GM12878 (cell line): ENCODE measurements around the gene PSAP. TPM values are rescaled to one million over a fixed set of nuclear protein-coding genes. Genes with fewer than 3 reads are reported as not detected.

ENCODE experiments used
- ATAC-seq: fragments of 200-7000 bp; cut with Tn5 transposase; 3 replicates; pipeline ENCODE4 v1.9.1; 2020; ENCODE audit warnings: mild to moderate bottlenecking, moderate library complexity
- BruUV-seq: library from RNA; stranded (reverse); fragments of 400-500 nt; replicated peaks from 2 replicates; lab custom pipeline; 2021; lab: Mats Ljungman, UMichigan
- CTCF ChIA-PET: fragments of 300-600 bp; sonication (Branson Sonifier 250); formaldehyde crosslinking; extraction: SDS; loops from one replicate; lab custom pipeline; 2021; ENCODE audit warnings: inconsistent platforms; lab: Yijun Ruan, JAX
- POLR2A ChIA-PET: fragments of 350-600 bp; formaldehyde crosslinking; extraction: SDS; loops from one replicate; lab custom pipeline; 2021; ENCODE audit warnings: inconsistent platforms; lab: Charles Lee
- RAD21 ChIA-PET: fragments of 300-600 bp; sonication (Branson Sonifier 250); formaldehyde crosslinking; loops from one replicate; lab custom pipeline; 2023; ENCODE audit warnings: antibody characterized with exemption; ENCODE audit not compliant: unreplicated experiment; lab: Charles Lee
- SMC1A ChIA-PET: fragments of 300-600 bp; sonication (Branson Sonifier 250); formaldehyde crosslinking; loops from one replicate; lab custom pipeline; 2023; ENCODE audit not compliant: unreplicated experiment, uncharacterized antibody; lab: Charles Lee
- DNase-seq: peaks from one replicate; pipeline ENCODE4 v3.0.0-alpha.2; 2011; ENCODE audit warnings: low read depth, low spot score
- FAIRE-seq: peaks from 3 replicates; lab custom pipeline; 2011; peaks lifted over from hg19 to GRCh38; lab: Jason Lieb, UNC
- H2AFZ ChIP-seq: 2 replicates; pipeline ENCODE4 v1.6.0; 2011; ENCODE audit warnings: low read depth, low read length, control low read depth; ENCODE audit not compliant: control insufficient read depth
- H3K27ac ChIP-seq: 2 replicates; pipeline ENCODE4 v1.5.1; 2011; ENCODE audit warnings: control low read depth; ENCODE audit not compliant: control insufficient read depth, insufficient read depth
- H3K27me3 ChIP-seq, 2 experiments: replicated peaks in 1 of 2; 2 replicates each; pipeline versions ENCODE4 v1.6.0 to v1.6.1; 2011; ENCODE audit warnings: low read length in 1 of 2; ENCODE audit not compliant: control insufficient read depth in 2 of 2, insufficient read depth in 2 of 2
- H3K36me3 ChIP-seq, 2 experiments: 2 replicates each; pipeline ENCODE4 v1.5.1; 2011; ENCODE audit warnings: low read length in 1 of 2; ENCODE audit not compliant: control insufficient read depth in 2 of 2, insufficient read depth in 2 of 2
- H3K4me1 ChIP-seq: 2 replicates; pipeline ENCODE4 v1.6.1; 2011; ENCODE audit warnings: mild to moderate bottlenecking, low read length, moderate library complexity, mixed read lengths; ENCODE audit not compliant: control insufficient read depth, insufficient read depth
- H3K4me2 ChIP-seq: 2 replicates; pipeline ENCODE4 v1.6.0; 2011; ENCODE audit warnings: control low read depth; ENCODE audit not compliant: control insufficient read depth, insufficient read depth
- H3K4me3 ChIP-seq: fragments of 200-600 bp; sonication (generic); 2 replicates; pipeline ENCODE4 v1.5.1; 2016
- H3K79me2 ChIP-seq: 2 replicates; pipeline ENCODE4 v1.6.0; 2011; ENCODE audit warnings: low read length; ENCODE audit not compliant: control insufficient read depth, insufficient read depth
- H3K9ac ChIP-seq: 2 replicates; pipeline ENCODE4 v1.8.0; 2011; ENCODE audit warnings: low read length, control low read depth, mixed read lengths; ENCODE audit not compliant: control insufficient read depth, insufficient read depth
- H3K9me3 ChIP-seq: replicated peaks from 3 replicates; pipeline ENCODE4 v1.5.1; 2011; ENCODE audit warnings: mild to moderate bottlenecking, low read length; ENCODE audit not compliant: control insufficient read depth, insufficient read depth
- H4K20me1 ChIP-seq: 2 replicates; pipeline ENCODE4 v1.6.0; 2011; ENCODE audit not compliant: control insufficient read depth, insufficient read depth
- CEBPB ChIP-seq, 2 experiments: fragments of 150-350 bp in 1 of 2; IDR thresholded peaks; 2 replicates each; pipeline ENCODE4 v1.6.1; 2012 to 2014; ENCODE audit warnings: low read depth in 2 of 2, low read length in 2 of 2, borderline replicate concordance in 1 of 2, inconsistent platforms in 1 of 2
- FOXM1 ChIP-seq: IDR thresholded peaks from 2 replicates; pipeline ENCODE4 v1.6.1; 2012; ENCODE audit warnings: low read depth, mild to moderate bottlenecking, inconsistent platforms, low read length, moderate library complexity
- IKZF1 ChIP-seq: fragments of 450-650 bp; conservative IDR thresholded peaks from 2 replicates; pipeline ENCODE4 v1.6.1; 2017; ENCODE audit warnings: antibody characterized with exemption, mild to moderate bottlenecking
- IKZF2 ChIP-seq, 2 experiments: fragments of 450-650 bp; IDR thresholded peaks; 2 replicates each; pipeline ENCODE4 v1.6.1; 2017; ENCODE audit warnings: mild to moderate bottlenecking in 2 of 2, moderate library complexity in 2 of 2
- KAT2A ChIP-seq: conservative IDR thresholded peaks from 2 replicates; pipeline ENCODE4 v1.6.1; 2011; ENCODE audit warnings: low read depth, low read length; ENCODE audit not compliant: control insufficient read depth
- NR2C1 ChIP-seq: fragments of 450-650 bp; IDR thresholded peaks from 2 replicates; pipeline ENCODE4 v1.6.1; 2017; ENCODE audit warnings: antibody characterized with exemption, mild to moderate bottlenecking, moderate library complexity
- POU2F2 ChIP-seq: IDR thresholded peaks from 3 replicates; pipeline ENCODE4 v1.6.1; 2011; ENCODE audit warnings: low read depth, mild to moderate bottlenecking, low read length, borderline replicate concordance
- PRDM15 ChIP-seq: fragments of 450-650 bp; formaldehyde crosslinking; IDR thresholded peaks from 2 replicates; pipeline ENCODE4 v1.4.0; 2020; ENCODE audit warnings: mild to moderate bottlenecking, moderate library complexity
- SMARCA5 ChIP-seq: fragments of 450-650 bp; IDR thresholded peaks from 2 replicates; pipeline ENCODE4 v1.6.1; 2017; ENCODE audit warnings: mild to moderate bottlenecking
- STAT3 ChIP-seq: IDR thresholded peaks from 2 replicates; pipeline ENCODE4 v1.6.1; 2011; ENCODE audit warnings: low read depth, low read length, improper control_type of control experiment
- ZBTB40 ChIP-seq: fragments of 450-650 bp; IDR thresholded peaks from 2 replicates; pipeline ENCODE4 v1.6.1; 2016; ENCODE audit warnings: mild to moderate bottlenecking, moderate library complexity, borderline replicate concordance
- ZNF274 ChIP-seq: IDR thresholded peaks from one replicate; pipeline ENCODE4 v1.8.0; 2011; ENCODE audit not compliant: insufficient read length, insufficient read depth
- ZNF687 ChIP-seq: fragments of 450-650 bp; IDR thresholded peaks from 2 replicates; pipeline ENCODE4 v1.6.1; 2017; ENCODE audit warnings: mild to moderate bottlenecking, moderate library complexity
- WGBS: methylation state at CpG from one replicate; pipeline ENCODE4 v1.1.6; 2016; ENCODE audit warnings: low lambda C conversion rate; ENCODE audit not compliant: insufficient replicate concordance, insufficient coverage; ENCODE audit errors: missing lambda C conversion rate; 5-methylcytosine and 5-hydroxymethylcytosine counted together
- in situ Hi-C: fragments of 300-500 bp; cut with MboI; formaldehyde crosslinking; loops from 9 replicates; pipeline ENCODE4 v1.14.3; 2018; ENCODE audit warnings: mixed read lengths
- intact Hi-C: fragments of 100-400 bp; cut with micrococcal nuclease; formaldehyde crosslinking; loops from one replicate; pipeline ENCODE4 v1.14.2; 2022; ENCODE audit not compliant: unreplicated experiment
- polyA plus RNA-seq, 11 experiments: library from polyadenylated mRNA; depleted of rRNA in 4 of 11; unstranded in 6 of 11; stranded (reverse) in 5 of 11; fragments of >200 nt; fragmentation: Nextera tagmentation in 4 of 11; fragmentation: Illumina TruSeq in 1 of 11; extraction: Ambion mirVana in 4 of 11; extraction: Trizol in 1 of 11; gene quantifications; 1 replicate in 1 of 11; 2 replicates in 10 of 11; pipeline versions ENCODE4 v1.2.1 to v1.2.3, GENCODE V29; 2011 to 2016; ENCODE audit warnings: inconsistent platforms in 2 of 11, missing spikeins in 2 of 11, low read depth in 1 of 11
- total RNA-seq, 4 experiments: library from RNA; depleted of rRNA in 3 of 4; stranded (reverse); fragments of >200 nt in 3 of 4; fragmentation: Illumina TruSeq in 1 of 4; extraction: Trizol in 1 of 4; gene quantifications; 2 replicates each; pipeline versions ENCODE4 v1.2.1 to v1.2.3, GENCODE V29; 2013 to 2021

PSAP gene
- total and polyA plus RNA-seq, 10 of the 15 experiments (the other 5 are each of a cell fraction or from before 2014, with no cell fraction given), result 178 to 336 (median 286) TPM

GRCh38 chr10:71829896-71830295, 21.2 kb downstream of the PSAP start:
- ChIA-PET SMC1A (interaction anchor here (0.6 to 1.4 kb wide), 3 partner anchors 15 to 61 kb away, joined by 3 read pairs; no protein-coding TSS in a partner anchor), RAD21 (no interaction called here)
- TF ChIP-seq FOXM1 (no peak), KAT2A (no peak), IKZF2 (IDR thresholded peaks at IDR 0.05) (no peak), SMARCA5 (no peak), CEBPB (IDR thresholded peaks at IDR 0.05; ENCODE audit: borderline replicate concordance in 1 of 2, low read depth in 2 of 2, low read length in 2 of 2) (no peak), NR2C1 (no peak), PRDM15 (no peak), STAT3 (no peak), ZBTB40 (no peak), IKZF1 (no peak), ZNF274 (no peak), ZNF687 (no peak), POU2F2 (no peak)

More at GRCh38 chr10:71829896-71830295, 21.2 kb downstream of the PSAP start:
- WGBS, result 98% methylated on average over 5 of the region's 5 CpGs
- ChIA-PET POLR2A (no interaction called here), CTCF (interaction anchor here (0.6 to 2.1 kb wide), 3 partner anchors 56 to 502 kb away, joined by 4 to 11 read pairs (median 4); partner anchors contain the start of gene VSIR)
- BruUV-seq, result no TSS peak
- Histone ChIP-seq H3K79me2 (peaks cover 22% of the 10 kb centered on the region), H3K9me3 (no peaks in the 10 kb centered on the region; the same call in 2 of the 3 replicates), H3K4me1 (peaks cover 17% of the 10 kb centered on the region), H3K4me3 (no peak overlapping the region), H3K36me3 (peaks cover 28 to 69% of the 10 kb centered on the region in 2 experiments), H3K4me2 (no peak overlapping the region), H3K9ac (no peak overlapping the region), H4K20me1 (no peaks in the 10 kb centered on the region), H3K27ac (no peak overlapping the region), H3K27me3 (no peaks in the 10 kb centered on the region), H2AFZ (no peak overlapping the region)
- ATAC-seq, result no peak
- intact Hi-C loops (no loop called here), in situ Hi-C loops (no loop called here)
- FAIRE-seq, result no peak
- no peak for DNase-seq
